ENCODE results near the gene BAG5.

Gene BAG5

GRCh38 chr14:103522649-103523574, 39.5 kb downstream of the BAG5 start, which contains the start of gene CKB:
CKB (minus strand) TSS chr14:103522830; CDS start chr14:103522493, 337 bp downstream.
- Histone ChIP-seq H3K4me3 (ENCODE audit: low read length) (peak within 1 kb of the TSS; percentile 76), H3K27me3 (ENCODE audit: low read depth, low read length) (no peaks in the 10 kb centered on the region), H3K9me3 (ENCODE audit: insufficient read depth, low read length) (no peaks in the 10 kb centered on the region), H3K27ac (ENCODE audit: low read length) (peak within 1 kb of the TSS; percentile 82), H3K79me2 (ENCODE audit: low read length) (peaks cover 23% of the 10 kb centered on the region), H3K4me2 (ENCODE audit: low read length) (peak within 1 kb of the TSS; percentile 82), H3K4me1 (ENCODE audit: low read length) (peaks cover 65% of the 10 kb centered on the region), H2AFZ (ENCODE audit: low read depth, low read length) (peak within 1 kb of the TSS; percentile 37; the same call in 1 of the 2 replicates), H3K9ac (ENCODE audit: low read length) (peak within 1 kb of the TSS; percentile 83), H4K20me1 (ENCODE audit: insufficient read depth, low read length) (no peaks in the 10 kb centered on the region), H3K36me3 (replicated peaks; ENCODE audit: low read depth, low read length) (peaks cover 19% of the 10 kb centered on the region)
- TF ChIP-seq CTCF (IDR thresholded peaks at IDR 0.05; ENCODE audit: low read depth, low read length) = no peak
- no peak for TF ChIP-seq EZH2phosphoT487 (IDR thresholded peaks at IDR 0.05; ENCODE audit: low read depth)

- H3K9me3 ChIP-seq (ENCODE audit: insufficient read depth, low read length) = no peaks in the 10 kb centered on the region
- H3K9ac ChIP-seq (ENCODE audit: low read length) = peak overlapping the region; percentile 83
- H3K4me1 ChIP-seq (ENCODE audit: low read length) = peaks cover 59% of the 10 kb centered on the region
- H3K4me2 ChIP-seq (ENCODE audit: low read length) = peak overlapping the region; percentile 82
- H3K4me3 ChIP-seq (ENCODE audit: low read length) = peak overlapping the region; percentile 76
- H3K36me3 ChIP-seq (replicated peaks; ENCODE audit: low read depth, low read length) = peaks cover 18% of the 10 kb centered on the region
- H3K79me2 ChIP-seq (ENCODE audit: low read length) = peaks cover 21% of the 10 kb centered on the region
- TF ChIP-seq EZH2phosphoT487 (IDR thresholded peaks at IDR 0.05; ENCODE audit: low read depth) = no peak
- TF ChIP-seq CTCF (IDR thresholded peaks at IDR 0.05; ENCODE audit: low read depth, low read length) = no peak
- H3K27ac ChIP-seq (ENCODE audit: low read length) = peak overlapping the region; percentile 82
- no peak overlapping the region for H2AFZ ChIP-seq (ENCODE audit: low read depth, low read length)
- no peaks in the 10 kb centered on the region for H4K20me1 ChIP-seq (ENCODE audit: insufficient read depth, low read length)
- H3K27me3 ChIP-seq (ENCODE audit: low read depth, low read length) = no peaks in the 10 kb centered on the region
These were observed 40.4 kb downstream of the BAG5 start for GRCh38 chr14:103521951-103522563.

- Histone ChIP-seq H3K4me1 (ENCODE audit: low read length) (peaks cover 53% of the 10 kb centered on the region), H3K36me3 (replicated peaks; ENCODE audit: low read depth, low read length) (peaks cover 12% of the 10 kb centered on the region), H3K9me3 (ENCODE audit: insufficient read depth, low read length) (no peaks in the 10 kb centered on the region), H3K4me2 (ENCODE audit: low read length) (peak overlapping the region; percentile 82), H3K27ac (ENCODE audit: low read length) (peak overlapping the region; percentile 82), H3K79me2 (ENCODE audit: low read length) (peaks cover 15% of the 10 kb centered on the region), H3K4me3 (ENCODE audit: low read length) (peak overlapping the region; percentile 76), H2AFZ (ENCODE audit: low read depth, low read length) (peak overlapping the region; percentile 37; the same call in 1 of the 2 replicates), H3K27me3 (ENCODE audit: low read depth, low read length) (no peaks in the 10 kb centered on the region), H4K20me1 (ENCODE audit: insufficient read depth, low read length) (no peaks in the 10 kb centered on the region), H3K9ac (ENCODE audit: low read length) (peak overlapping the region; percentile 83)
- no peak for TF ChIP-seq EZH2phosphoT487 (IDR thresholded peaks at IDR 0.05; ENCODE audit: low read depth)
- no peak for TF ChIP-seq CTCF (IDR thresholded peaks at IDR 0.05; ENCODE audit: low read depth, low read length)
These were observed 41.0 kb downstream of the BAG5 start for GRCh38 chr14:103521438-103521950.

Measured in OCI-LY3 (cell line).